Measurements from ENCODE around the gene MARCHF3.
"Not testable (repeated sequence)": the region's sequence is repeated elsewhere in the genome, so short reads cannot be mapped to it uniquely, and the experiment has no call there.

- TF ChIP-seq CTCF (IDR thresholded peaks at IDR 0.05 in 8 of 11, conservative IDR thresholded peaks at IDR 0.05 in 3 of 11); POLR2A (IDR thresholded peaks at IDR 0.05): not testable (repeated sequence)
Measured at GRCh38 chr5:126839407-126839806, 191.0 kb downstream of the MARCHF3 start.

Measured in spleen (tissue), 7 donors.